HEK293 (cell line): ENCODE results near the gene APOL1.

Experiments
- KLF16 ChIP-seq: fragments of 450-650 bp; formaldehyde crosslinking; IDR thresholded peaks from 2 replicates; pipeline ENCODE4 v1.5.1; 2017; ENCODE audit warnings: missing biosample characterization, missing genetic modification characterization
- ZEB2 ChIP-seq: fragments of 450-650 bp; formaldehyde crosslinking; IDR thresholded peaks from 2 replicates; pipeline ENCODE4 v1.5.1; 2016; ENCODE audit warnings: missing biosample characterization, missing genetic modification characterization
- ZNF221 ChIP-seq: fragments of 450-650 bp; formaldehyde crosslinking; IDR thresholded peaks from 2 replicates; pipeline ENCODE4 v1.5.1; 2017; ENCODE audit warnings: missing biosample characterization, missing genetic modification characterization, borderline replicate concordance
- ZNF37A ChIP-seq: fragments of 450-650 bp; IDR thresholded peaks from 2 replicates; pipeline ENCODE4 v1.5.1; 2018; ENCODE audit warnings: missing biosample characterization, missing genetic modification characterization
- ZNF785 ChIP-seq: fragments of 450-650 bp; formaldehyde crosslinking; IDR thresholded peaks from 2 replicates; pipeline ENCODE4 v1.5.1; 2016; ENCODE audit warnings: missing biosample characterization, missing genetic modification characterization
- TF ChIP-seq, protein P1 (sequence below): fragments of 450-650 bp; formaldehyde crosslinking; optimal IDR thresholded peaks from 2 replicates; pipeline ENCODE3; 2016; ENCODE audit warnings: missing biosample characterization, mild to moderate bottlenecking, missing genetic modification characterization
- TF ChIP-seq, protein P2 (sequence below): fragments of 450-650 bp; formaldehyde crosslinking; IDR thresholded peaks from 2 replicates; pipeline ENCODE4 v1.5.1; 2016; ENCODE audit warnings: missing biosample characterization, missing genetic modification characterization
- TF ChIP-seq, protein P3 (sequence below): sonication (generic); formaldehyde crosslinking; IDR thresholded peaks from 2 replicates; pipeline ENCODE4 v1.8.1; 2022; ENCODE audit warnings: mild to moderate bottlenecking, moderate library complexity, missing genetic modification reagents
- TF ChIP-seq, protein P4 (sequence below): fragments of 450-650 bp; formaldehyde crosslinking; IDR thresholded peaks from 2 replicates; pipeline ENCODE4 v1.5.1; 2016; ENCODE audit warnings: missing biosample characterization, missing genetic modification characterization

DNA sequence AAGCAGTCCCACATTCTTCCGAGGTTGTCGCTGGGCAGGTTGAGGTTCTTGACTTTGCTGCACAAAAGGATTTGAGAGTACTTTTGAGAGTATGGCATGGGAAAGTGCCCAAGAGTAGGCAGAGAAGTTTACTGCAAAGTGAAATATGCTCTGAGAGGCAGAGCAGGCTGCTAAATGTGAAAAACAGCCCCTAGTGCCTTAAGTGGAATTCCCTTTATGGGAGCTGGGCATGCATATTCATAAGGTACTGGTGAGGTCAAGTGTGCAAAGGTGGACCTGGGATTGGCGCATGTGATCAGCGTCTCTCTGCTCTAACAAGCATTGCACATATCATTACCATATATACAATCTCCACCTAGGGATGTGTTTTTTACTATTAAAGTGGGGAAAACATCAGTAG lies 39.3 kb upstream of the APOL1 start:
- TF ChIP-seq, protein P1, sequence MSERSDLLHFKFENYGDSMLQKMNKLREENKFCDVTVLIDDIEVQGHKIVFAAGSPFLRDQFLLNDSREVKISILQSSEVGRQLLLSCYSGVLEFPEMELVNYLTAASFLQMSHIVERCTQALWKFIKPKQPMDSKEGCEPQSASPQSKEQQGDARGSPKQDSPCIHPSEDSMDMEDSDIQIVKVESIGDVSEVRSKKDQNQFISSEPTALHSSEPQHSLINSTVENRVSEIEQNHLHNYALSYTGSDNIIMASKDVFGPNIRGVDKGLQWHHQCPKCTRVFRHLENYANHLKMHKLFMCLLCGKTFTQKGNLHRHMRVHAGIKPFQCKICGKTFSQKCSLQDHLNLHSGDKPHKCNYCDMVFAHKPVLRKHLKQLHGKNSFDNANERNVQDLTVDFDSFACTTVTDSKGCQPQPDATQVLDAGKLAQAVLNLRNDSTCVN (tag by site-specific recombination), result no peak
- TF ChIP-seq, protein P2, sequence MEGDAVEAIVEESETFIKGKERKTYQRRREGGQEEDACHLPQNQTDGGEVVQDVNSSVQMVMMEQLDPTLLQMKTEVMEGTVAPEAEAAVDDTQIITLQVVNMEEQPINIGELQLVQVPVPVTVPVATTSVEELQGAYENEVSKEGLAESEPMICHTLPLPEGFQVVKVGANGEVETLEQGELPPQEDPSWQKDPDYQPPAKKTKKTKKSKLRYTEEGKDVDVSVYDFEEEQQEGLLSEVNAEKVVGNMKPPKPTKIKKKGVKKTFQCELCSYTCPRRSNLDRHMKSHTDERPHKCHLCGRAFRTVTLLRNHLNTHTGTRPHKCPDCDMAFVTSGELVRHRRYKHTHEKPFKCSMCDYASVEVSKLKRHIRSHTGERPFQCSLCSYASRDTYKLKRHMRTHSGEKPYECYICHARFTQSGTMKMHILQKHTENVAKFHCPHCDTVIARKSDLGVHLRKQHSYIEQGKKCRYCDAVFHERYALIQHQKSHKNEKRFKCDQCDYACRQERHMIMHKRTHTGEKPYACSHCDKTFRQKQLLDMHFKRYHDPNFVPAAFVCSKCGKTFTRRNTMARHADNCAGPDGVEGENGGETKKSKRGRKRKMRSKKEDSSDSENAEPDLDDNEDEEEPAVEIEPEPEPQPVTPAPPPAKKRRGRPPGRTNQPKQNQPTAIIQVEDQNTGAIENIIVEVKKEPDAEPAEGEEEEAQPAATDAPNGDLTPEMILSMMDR (tag by site-specific recombination), result no peak
- TF ChIP-seq ZNF785 (tag by site-specific recombination) (no peak), ZEB2 (no peak), KLF16 (tag by site-specific recombination) (no peak), ZNF221 (tag by site-specific recombination) (no peak), ZNF37A (no peak)
- TF ChIP-seq, protein P3, sequence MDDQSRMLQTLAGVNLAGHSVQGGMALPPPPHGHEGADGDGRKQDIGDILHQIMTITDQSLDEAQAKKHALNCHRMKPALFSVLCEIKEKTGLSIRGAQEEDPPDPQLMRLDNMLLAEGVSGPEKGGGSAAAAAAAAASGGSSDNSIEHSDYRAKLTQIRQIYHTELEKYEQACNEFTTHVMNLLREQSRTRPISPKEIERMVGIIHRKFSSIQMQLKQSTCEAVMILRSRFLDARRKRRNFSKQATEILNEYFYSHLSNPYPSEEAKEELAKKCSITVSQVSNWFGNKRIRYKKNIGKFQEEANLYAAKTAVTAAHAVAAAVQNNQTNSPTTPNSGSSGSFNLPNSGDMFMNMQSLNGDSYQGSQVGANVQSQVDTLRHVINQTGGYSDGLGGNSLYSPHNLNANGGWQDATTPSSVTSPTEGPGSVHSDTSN (CRISPR knock-in tag), result no peak
- TF ChIP-seq, protein P4, sequence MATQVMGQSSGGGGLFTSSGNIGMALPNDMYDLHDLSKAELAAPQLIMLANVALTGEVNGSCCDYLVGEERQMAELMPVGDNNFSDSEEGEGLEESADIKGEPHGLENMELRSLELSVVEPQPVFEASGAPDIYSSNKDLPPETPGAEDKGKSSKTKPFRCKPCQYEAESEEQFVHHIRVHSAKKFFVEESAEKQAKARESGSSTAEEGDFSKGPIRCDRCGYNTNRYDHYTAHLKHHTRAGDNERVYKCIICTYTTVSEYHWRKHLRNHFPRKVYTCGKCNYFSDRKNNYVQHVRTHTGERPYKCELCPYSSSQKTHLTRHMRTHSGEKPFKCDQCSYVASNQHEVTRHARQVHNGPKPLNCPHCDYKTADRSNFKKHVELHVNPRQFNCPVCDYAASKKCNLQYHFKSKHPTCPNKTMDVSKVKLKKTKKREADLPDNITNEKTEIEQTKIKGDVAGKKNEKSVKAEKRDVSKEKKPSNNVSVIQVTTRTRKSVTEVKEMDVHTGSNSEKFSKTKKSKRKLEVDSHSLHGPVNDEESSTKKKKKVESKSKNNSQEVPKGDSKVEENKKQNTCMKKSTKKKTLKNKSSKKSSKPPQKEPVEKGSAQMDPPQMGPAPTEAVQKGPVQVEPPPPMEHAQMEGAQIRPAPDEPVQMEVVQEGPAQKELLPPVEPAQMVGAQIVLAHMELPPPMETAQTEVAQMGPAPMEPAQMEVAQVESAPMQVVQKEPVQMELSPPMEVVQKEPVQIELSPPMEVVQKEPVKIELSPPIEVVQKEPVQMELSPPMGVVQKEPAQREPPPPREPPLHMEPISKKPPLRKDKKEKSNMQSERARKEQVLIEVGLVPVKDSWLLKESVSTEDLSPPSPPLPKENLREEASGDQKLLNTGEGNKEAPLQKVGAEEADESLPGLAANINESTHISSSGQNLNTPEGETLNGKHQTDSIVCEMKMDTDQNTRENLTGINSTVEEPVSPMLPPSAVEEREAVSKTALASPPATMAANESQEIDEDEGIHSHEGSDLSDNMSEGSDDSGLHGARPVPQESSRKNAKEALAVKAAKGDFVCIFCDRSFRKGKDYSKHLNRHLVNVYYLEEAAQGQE (tag by site-specific recombination), result no peak
